Esophagus squamous epithelium (tissue), 5 donors: ENCODE results near the gene ITIH4. TPM values are rescaled to one million over a fixed set of nuclear protein-coding genes. Genes with fewer than 3 reads are reported as not detected.
A peak's percentile ranks its signal among the peaks of the same experiment; 100 is the strongest.

ENCODE experiments used
- DNase-seq: peaks from one replicate; lab custom pipeline; 2025; lab: John Stamatoyannopoulos, UW
- H3K27ac ChIP-seq, 4 donors: fragments of 200-600 bp; sonication (generic); one replicate each; pipeline ENCODE4 v1.5.1; 2016 to 2019; ENCODE audit warnings: mild to moderate bottlenecking in 1 of 4
- H3K27me3 ChIP-seq, 4 donors: fragments of 200-600 bp; sonication (generic); 1 replicate in 3 of 4; 2 replicates in 1 of 4; pipeline versions ENCODE4 v1.5.1 to v1.6.0; 2017 to 2021; ENCODE audit warnings: antibody characterized with exemption in 1 of 4
- H3K36me3 ChIP-seq, 3 donors: fragments of 200-600 bp; sonication (generic); one replicate each; pipeline ENCODE4 v1.5.1; 2016 to 2019
- H3K4me1 ChIP-seq, 3 donors: fragments of 200-600 bp; sonication (generic); one replicate each; pipeline ENCODE4 v1.5.1; 2017 to 2019
- H3K4me3 ChIP-seq, 4 donors: fragments of 200-600 bp; sonication (generic); 1 replicate in 3 of 4; 2 replicates in 1 of 4; pipeline ENCODE4 v1.5.1; 2016 to 2019; ENCODE audit warnings: mild to moderate bottlenecking in 2 of 4, moderate library complexity in 1 of 4
- H3K9me3 ChIP-seq, 3 donors: fragments of 200-600 bp; sonication (generic); one replicate each; pipeline ENCODE4 v1.5.1; 2016 to 2019
- POLR2A ChIP-seq, 4 donors: fragments of 450-650 bp; IDR thresholded peaks; one replicate each; pipeline ENCODE4 v1.6.1; 2017; ENCODE audit warnings: antibody characterized with exemption in 4 of 4, mild to moderate bottlenecking in 4 of 4, moderate library complexity in 3 of 4
- WGBS, 2 donors: methylation state at CpG; one replicate each; pipeline ENCODE4 v1.1.5; 2018; 5-methylcytosine and 5-hydroxymethylcytosine counted together
- intact Hi-C: fragments of 100-400 bp; cut with DNase I; formaldehyde crosslinking; loops from one replicate; pipeline ENCODE4 v1.15.0; 2022
- total RNA-seq, 4 donors: library from RNA; depleted of rRNA; stranded (reverse); fragments of >200 nt; gene quantifications; one replicate each; pipeline ENCODE4 v1.1.0, GENCODE V29; 2016
- TF ChIP-seq, protein P1 (sequence below), 6 experiments: fragments of 450-650 bp in 4 of 6; fragments of 200-600 bp in 2 of 6; sonication (generic) in 2 of 6; IDR thresholded peaks; one replicate each; pipeline ENCODE4 v1.5.1; 2016 to 2019; ENCODE audit warnings: antibody characterized with exemption in 6 of 6, mild to moderate bottlenecking in 4 of 6, moderate library complexity in 4 of 6
- donor health status: DM: yes; HTN: yes; CAD: no.

ITIH4 gene
- total RNA-seq, 4 donors from 2014 or later, result 0.22 to 2.3 (median 1.5) TPM

DNA sequence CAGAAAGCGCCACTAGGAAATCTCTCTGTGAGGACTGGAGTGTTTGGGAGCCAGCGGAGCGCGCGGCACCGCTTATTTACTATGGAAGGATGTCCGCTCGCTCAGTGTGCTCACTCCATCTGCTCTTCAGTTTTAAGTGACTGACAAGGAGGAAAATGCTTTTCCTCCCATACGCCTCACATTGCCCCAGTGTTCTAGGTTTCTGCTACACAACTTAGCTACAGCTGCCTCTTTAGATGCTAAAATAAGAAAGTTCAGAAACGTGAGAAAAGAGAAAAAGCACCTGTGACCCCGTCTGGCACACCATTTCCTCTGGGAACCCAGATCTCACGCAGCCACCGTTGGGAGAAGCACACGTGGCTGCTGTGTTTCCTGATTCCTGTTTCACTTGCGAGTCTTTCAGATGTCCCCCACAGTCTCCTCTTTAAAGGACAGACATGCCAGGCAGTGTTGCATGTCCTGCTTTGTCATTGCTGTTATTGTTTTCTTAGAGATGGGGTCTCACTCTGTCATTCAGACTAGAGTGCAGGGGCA, 16.0 kb upstream of the ITIH4 start:
- Histone ChIP-seq H3K9me3 (no peaks in the 10 kb centered on the region), H3K4me1 (peaks cover 0 to 62% (median 37%) of the 10 kb centered on the region in 3 donors), H3K27ac (peak overlapping the region in 3 of 4 donors; percentile 76 to 92 (median 79)), H3K4me3 (no peak overlapping the region), H3K36me3 (peaks cover 0 to 60% (median 6%) of the 10 kb centered on the region in 3 donors), H3K27me3 (no peaks in the 10 kb centered on the region)
- DNase-seq, result no peak
- TF ChIP-seq POLR2A (IDR thresholded peaks at IDR 0.05), result no peak
- TF ChIP-seq, protein P1, sequence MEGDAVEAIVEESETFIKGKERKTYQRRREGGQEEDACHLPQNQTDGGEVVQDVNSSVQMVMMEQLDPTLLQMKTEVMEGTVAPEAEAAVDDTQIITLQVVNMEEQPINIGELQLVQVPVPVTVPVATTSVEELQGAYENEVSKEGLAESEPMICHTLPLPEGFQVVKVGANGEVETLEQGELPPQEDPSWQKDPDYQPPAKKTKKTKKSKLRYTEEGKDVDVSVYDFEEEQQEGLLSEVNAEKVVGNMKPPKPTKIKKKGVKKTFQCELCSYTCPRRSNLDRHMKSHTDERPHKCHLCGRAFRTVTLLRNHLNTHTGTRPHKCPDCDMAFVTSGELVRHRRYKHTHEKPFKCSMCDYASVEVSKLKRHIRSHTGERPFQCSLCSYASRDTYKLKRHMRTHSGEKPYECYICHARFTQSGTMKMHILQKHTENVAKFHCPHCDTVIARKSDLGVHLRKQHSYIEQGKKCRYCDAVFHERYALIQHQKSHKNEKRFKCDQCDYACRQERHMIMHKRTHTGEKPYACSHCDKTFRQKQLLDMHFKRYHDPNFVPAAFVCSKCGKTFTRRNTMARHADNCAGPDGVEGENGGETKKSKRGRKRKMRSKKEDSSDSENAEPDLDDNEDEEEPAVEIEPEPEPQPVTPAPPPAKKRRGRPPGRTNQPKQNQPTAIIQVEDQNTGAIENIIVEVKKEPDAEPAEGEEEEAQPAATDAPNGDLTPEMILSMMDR (IDR thresholded peaks at IDR 0.05), result no peak
- intact Hi-C loops, result no loop called here
- 71 to 72% methylated on average over 14 to 15 of the region's 15 CpGs for WGBS, 2 donors

DNA sequence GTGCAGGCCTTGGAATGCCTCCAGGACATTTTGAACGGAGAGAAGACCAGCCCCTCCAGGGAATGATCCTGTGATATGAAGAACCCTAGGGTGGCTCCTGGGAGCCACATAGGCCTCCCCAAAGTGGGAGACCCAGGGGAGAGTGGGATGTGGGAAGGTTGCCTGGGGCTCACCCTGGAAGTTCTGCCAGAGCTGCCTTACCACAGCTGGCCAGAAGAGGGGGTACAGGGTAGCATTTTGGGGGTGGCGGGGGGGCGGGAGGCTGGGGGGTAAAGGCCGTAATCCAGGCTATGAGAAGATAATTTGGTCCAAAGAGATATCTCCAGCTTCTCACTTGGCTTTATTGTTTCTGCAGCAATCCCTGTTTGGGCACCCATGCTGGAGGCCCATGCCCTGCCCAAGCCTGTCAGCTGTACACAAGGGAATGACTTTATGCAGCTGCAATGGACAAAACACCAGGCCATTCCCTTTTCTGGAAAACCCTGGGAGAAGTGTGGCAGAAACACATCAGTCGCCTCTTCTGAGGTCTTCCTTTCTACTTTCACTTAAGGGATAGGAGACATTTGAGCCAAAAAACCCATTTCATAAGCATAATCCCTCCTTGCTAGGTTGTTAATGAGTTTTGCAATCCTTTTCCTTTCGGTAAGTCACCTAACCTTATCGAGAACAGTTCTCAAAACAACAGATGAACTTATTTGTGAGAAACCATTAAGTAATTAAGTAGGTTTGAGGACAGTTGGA, 15.4 kb upstream of the ITIH4 start:
- H3K4me1 ChIP-seq, result peaks cover 0 to 67% (median 37%) of the 10 kb centered on the region in 3 donors
- peaks cover 0 to 60% (median 6%) of the 10 kb centered on the region in 3 donors for H3K36me3 ChIP-seq
- H3K9me3 ChIP-seq, result no peaks in the 10 kb centered on the region

DNA sequence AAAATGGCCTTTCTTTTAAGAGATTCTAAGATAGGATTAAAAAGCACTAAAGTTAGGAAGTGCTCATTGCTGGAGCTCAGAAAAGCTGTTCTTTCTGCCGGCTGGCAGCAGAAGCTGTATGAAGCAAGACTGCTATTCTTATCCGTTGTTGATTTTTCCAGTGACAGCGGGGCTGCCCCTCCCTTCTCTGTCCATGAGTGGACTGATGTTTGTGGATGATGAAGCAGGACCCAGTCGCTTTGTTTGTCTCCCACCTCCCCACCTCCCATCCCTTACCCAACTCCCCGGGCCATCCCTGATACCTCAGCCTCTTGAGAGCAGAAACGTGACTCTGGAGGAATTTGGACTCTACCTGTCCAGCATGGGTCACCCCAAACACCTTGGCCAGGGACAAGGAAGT, 14.7 kb upstream of the ITIH4 start:
- Histone ChIP-seq H3K27me3 (no peaks in the 10 kb centered on the region), H3K9me3 (no peaks in the 10 kb centered on the region), H3K4me1 (peaks cover 0 to 67% (median 37%) of the 10 kb centered on the region in 3 donors), H3K36me3 (peaks cover 0 to 60% (median 6%) of the 10 kb centered on the region in 3 donors), H3K27ac (peak overlapping the region; percentile 31 to 92 (median 78)), H3K4me3 (no peak overlapping the region)
- WGBS, 2 donors, result 34 to 35% methylated on average over 6 of the region's 6 CpGs
- TF ChIP-seq, protein P1 (IDR thresholded peaks at IDR 0.05), result no peak
- TF ChIP-seq POLR2A (IDR thresholded peaks at IDR 0.05), result no peak
- intact Hi-C loops, result no loop called here
- no peak for DNase-seq

More for the DNA sequence above, 15.4 kb upstream of the ITIH4 start:
- intact Hi-C loops, result no loop called here
- no peaks in the 10 kb centered on the region for H3K27me3 ChIP-seq
- WGBS, 2 donors, result 68 to 71% methylated on average over 5 to 6 of the region's 7 CpGs
- H3K27ac ChIP-seq, result peak overlapping the region; percentile 31 to 92 (median 78)
- no peak overlapping the region for H3K4me3 ChIP-seq
- no peak for TF ChIP-seq POLR2A (IDR thresholded peaks at IDR 0.05)
- TF ChIP-seq, protein P1 (IDR thresholded peaks at IDR 0.05), result peak in 5 of 6 experiments; percentile 12 to 39 (median 27)
- DNase-seq, result no peak

DNA sequence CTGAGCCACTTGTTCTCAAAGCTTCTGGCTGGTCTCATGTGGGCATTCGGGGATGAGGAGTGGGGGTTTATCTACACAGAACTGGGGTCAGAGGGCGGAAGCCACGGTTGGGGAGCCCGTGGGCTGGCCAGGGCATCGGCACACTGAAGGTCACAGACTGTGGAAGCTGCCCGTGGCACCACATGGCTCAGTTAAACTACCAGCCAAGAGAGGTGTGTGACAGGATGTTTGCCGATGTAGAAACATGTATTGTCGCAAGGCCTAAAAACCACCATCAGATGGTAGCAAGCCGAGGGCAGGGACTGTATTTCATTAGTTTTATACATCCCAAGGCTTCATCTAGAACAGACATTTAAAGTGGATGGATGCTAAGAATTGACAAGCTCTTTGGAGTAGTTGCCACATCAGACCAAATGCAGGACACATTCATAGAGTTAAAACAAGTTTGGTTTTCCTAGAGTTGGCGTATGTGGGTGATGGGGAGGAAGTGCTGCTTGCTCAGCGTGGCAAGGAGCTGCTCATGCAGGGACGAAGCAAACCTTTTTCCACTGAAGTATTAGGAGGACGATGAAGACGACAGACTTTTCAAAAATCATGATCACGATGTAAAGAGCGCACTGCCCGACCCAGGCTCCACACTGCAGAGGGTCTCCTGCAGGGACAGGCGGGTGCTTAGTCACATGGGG, 14.0 kb upstream of the ITIH4 start:
- intact Hi-C loops, result no loop called here
- Histone ChIP-seq H3K36me3 (peaks cover 0 to 56% (median under 1%) of the 10 kb centered on the region in 3 donors), H3K27ac (peak overlapping the region; percentile 46 to 92 (median 78)), H3K27me3 (no peaks in the 10 kb centered on the region), H3K4me3 (no peak overlapping the region), H3K4me1 (peaks cover 0 to 67% (median 37%) of the 10 kb centered on the region in 3 donors), H3K9me3 (no peaks in the 10 kb centered on the region)
- no peak for DNase-seq
- TF ChIP-seq, protein P1 (IDR thresholded peaks at IDR 0.05), result no peak
- TF ChIP-seq POLR2A (IDR thresholded peaks at IDR 0.05), result no peak
- 76 to 81% methylated on average over 15 to 18 of the region's 18 CpGs for WGBS, 2 donors
